GM18951 (cell line): Measurements from ENCODE around the gene PCNX3.

ENCODE experiments used
- POLR2A ChIP-seq: IDR thresholded peaks from 4 replicates; pipeline ENCODE4 v1.6.1; 2011; ENCODE audit warnings: mild to moderate bottlenecking; ENCODE audit not compliant: insufficient read length, insufficient read depth; ENCODE audit errors: extremely low read depth
- in situ Hi-C: fragments of 300-500 bp; cut with MboI; formaldehyde crosslinking; loops from one replicate; pipeline ENCODE4 v1.12.0; 2022; ENCODE audit warnings: low sequenced_read_pairs, mixed read lengths, inconsistent platforms; ENCODE audit not compliant: unreplicated experiment

Gene PCNX3

GRCh38 chr11:65615229-65615949 lies at the start of gene PCNX3:
PCNX3 (plus strand) TSS chr11:65615776; CDS start chr11:65616312, 536 bp downstream.
- in situ Hi-C loops, result no loop called here

GRCh38 chr11:65569164-65569972 lies 46.2 kb upstream of the PCNX3 start:
- in situ Hi-C loops, result no loop called here
- no peak for TF ChIP-seq POLR2A

More at GRCh38 chr11:65615229-65615949, at the start of gene PCNX3:
- TF ChIP-seq POLR2A, result peak; percentile 72

GRCh38 chr11:65569973-65570918 lies 45.3 kb upstream of the PCNX3 start, which contains the start of gene ZNRD2:
ZNRD2 (plus strand) TSS chr11:65570477; CDS start chr11:65570492, 15 bp downstream.
- in situ Hi-C loops, result no loop called here
- peak; percentile 78 for TF ChIP-seq POLR2A

GRCh38 chr11:65571420-65571819 lies 44.2 kb upstream of the PCNX3 start:
- TF ChIP-seq POLR2A, result no peak
- in situ Hi-C loops, result no loop called here

- TF ChIP-seq POLR2A, result no peak
- in situ Hi-C loops, result no loop called here
These were observed 43.6 kb upstream of the PCNX3 start for GRCh38 chr11:65571940-65572339.

GRCh38 chr11:65572356-65573051 lies 43.1 kb upstream of the PCNX3 start, which contains the start of gene FAM89B:
FAM89B (plus strand) TSS chr11:65572538; CDS start chr11:65572670, 132 bp downstream.
- in situ Hi-C loops, result no loop called here
- TF ChIP-seq POLR2A, result peak; percentile 70

GRCh38 chr11:65573391-65574079 lies 42.0 kb upstream of the PCNX3 start:
- no peak for TF ChIP-seq POLR2A
- in situ Hi-C loops, result no loop called here

- in situ Hi-C loops, result no loop called here
- peak; percentile 12 for TF ChIP-seq POLR2A
These were observed 41.3 kb upstream of the PCNX3 start for GRCh38 chr11:65574109-65574810.

- TF ChIP-seq POLR2A, result peak; percentile 19
- in situ Hi-C loops, result no loop called here
These were observed 40.6 kb upstream of the PCNX3 start for GRCh38 chr11:65574811-65575567.

- in situ Hi-C loops, result no loop called here
- TF ChIP-seq POLR2A, result peak; percentile 59
These were observed 39.9 kb upstream of the PCNX3 start, which contains the start of gene EHBP1L1 for GRCh38 chr11:65575568-65576231. EHBP1L1 (plus strand) TSS chr11:65576053; CDS start chr11:65576303, 250 bp downstream.

GRCh38 chr11:65576232-65576866 lies 39.2 kb upstream of the PCNX3 start:
- TF ChIP-seq POLR2A, result no peak
- in situ Hi-C loops, result no loop called here
